WTC11 (cell line): Measurements from ENCODE around the gene AGPAT4.

Experiments used
- SP1 ChIP-seq: sonication (generic); formaldehyde crosslinking; conservative IDR thresholded peaks from 2 replicates; pipeline ENCODE4 v1.8.1; 2022; ENCODE audit warnings: missing genetic modification reagents
- TF ChIP-seq, protein P1 (sequence below): fragments of 200-600 bp; IDR thresholded peaks from 2 replicates; pipeline ENCODE4 v1.8.0; 2022; ENCODE audit warnings: antibody characterized with exemption

DNA sequence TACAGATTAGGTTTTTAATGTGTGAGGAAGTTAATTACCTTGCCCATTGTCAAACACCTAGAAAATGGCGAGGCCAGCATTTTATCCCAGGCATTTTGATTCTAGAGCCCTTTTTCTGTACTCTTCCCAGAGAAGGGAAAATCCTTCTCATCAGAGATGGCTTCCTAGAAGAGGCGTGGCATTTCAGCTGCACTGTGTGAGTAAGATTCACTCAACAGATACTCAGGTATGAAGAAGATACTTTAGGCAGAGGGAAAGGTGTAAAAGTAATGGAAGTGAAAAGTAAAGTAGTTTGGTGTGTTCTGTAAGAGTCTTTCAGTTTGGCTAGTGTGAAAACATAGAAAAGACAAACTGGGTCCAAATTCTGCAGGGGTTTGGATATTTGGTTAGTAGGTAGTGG, 168.5 kb downstream of the AGPAT4 start:
- no peak for TF ChIP-seq SP1 (CRISPR knock-in tag)
- TF ChIP-seq, protein P1, sequence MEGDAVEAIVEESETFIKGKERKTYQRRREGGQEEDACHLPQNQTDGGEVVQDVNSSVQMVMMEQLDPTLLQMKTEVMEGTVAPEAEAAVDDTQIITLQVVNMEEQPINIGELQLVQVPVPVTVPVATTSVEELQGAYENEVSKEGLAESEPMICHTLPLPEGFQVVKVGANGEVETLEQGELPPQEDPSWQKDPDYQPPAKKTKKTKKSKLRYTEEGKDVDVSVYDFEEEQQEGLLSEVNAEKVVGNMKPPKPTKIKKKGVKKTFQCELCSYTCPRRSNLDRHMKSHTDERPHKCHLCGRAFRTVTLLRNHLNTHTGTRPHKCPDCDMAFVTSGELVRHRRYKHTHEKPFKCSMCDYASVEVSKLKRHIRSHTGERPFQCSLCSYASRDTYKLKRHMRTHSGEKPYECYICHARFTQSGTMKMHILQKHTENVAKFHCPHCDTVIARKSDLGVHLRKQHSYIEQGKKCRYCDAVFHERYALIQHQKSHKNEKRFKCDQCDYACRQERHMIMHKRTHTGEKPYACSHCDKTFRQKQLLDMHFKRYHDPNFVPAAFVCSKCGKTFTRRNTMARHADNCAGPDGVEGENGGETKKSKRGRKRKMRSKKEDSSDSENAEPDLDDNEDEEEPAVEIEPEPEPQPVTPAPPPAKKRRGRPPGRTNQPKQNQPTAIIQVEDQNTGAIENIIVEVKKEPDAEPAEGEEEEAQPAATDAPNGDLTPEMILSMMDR, result no peak
